ENCODE measurements around the gene TREML4. TPM values are rescaled to one million over a fixed set of nuclear protein-coding genes. Genes with fewer than 3 reads are reported as not detected.

The TREML4 gene
- polyA plus RNA-seq, 1 donor from 2014 or later: not detected

DNA sequence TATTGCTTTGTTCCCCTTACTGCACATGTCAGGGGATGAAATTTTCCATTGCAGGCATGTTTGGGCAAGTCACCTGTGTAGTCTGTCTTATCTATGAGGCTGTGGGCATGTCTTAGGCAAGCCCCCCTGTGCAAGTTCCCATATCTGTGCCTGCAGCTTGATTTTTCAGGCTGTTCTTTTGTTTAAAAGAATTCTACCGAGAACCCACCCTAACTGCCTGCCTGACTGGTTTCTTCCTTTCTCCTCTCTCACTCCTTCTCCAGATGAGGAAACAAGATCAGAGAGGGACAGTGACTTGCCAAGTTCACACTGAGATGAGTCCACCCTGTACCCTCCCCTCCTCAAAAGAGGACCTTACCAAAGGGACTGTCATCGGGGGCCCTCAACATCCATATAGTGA, 38.2 kb upstream of the TREML4 start:
- Histone ChIP-seq H3K9ac (ENCODE audit: low read length) (no peak overlapping the region), H3K79me2 (replicated peaks; ENCODE audit: insufficient read depth, low read length) (no peaks in the 10 kb centered on the region), H3K27me3 (ENCODE audit: insufficient read depth, low read depth, low read length) (no peaks in the 10 kb centered on the region), H3K4me2 (ENCODE audit: low read length) (no peak overlapping the region), H4K20me1 (ENCODE audit: insufficient read depth) (no peaks in the 10 kb centered on the region), H3K4me3 (ENCODE audit: low read length) (no peak overlapping the region), H3F3A (ENCODE audit: insufficient read depth, low read length, poor library complexity, severe bottlenecking) (no peaks in the 10 kb centered on the region), H3K36me3 (ENCODE audit: insufficient read depth, low read length) (no peaks in the 10 kb centered on the region), H3K9me2 (ENCODE audit: insufficient read depth, low read length) (no peaks in the 10 kb centered on the region), H2AFZ (ENCODE audit: low read depth, low read length) (no peak overlapping the region), H3K27ac (ENCODE audit: low read length) (no peak overlapping the region), H3K9me3 (ENCODE audit: low read length) (peaks cover 2% of the 10 kb centered on the region)
- TF ChIP-seq, protein P1, sequence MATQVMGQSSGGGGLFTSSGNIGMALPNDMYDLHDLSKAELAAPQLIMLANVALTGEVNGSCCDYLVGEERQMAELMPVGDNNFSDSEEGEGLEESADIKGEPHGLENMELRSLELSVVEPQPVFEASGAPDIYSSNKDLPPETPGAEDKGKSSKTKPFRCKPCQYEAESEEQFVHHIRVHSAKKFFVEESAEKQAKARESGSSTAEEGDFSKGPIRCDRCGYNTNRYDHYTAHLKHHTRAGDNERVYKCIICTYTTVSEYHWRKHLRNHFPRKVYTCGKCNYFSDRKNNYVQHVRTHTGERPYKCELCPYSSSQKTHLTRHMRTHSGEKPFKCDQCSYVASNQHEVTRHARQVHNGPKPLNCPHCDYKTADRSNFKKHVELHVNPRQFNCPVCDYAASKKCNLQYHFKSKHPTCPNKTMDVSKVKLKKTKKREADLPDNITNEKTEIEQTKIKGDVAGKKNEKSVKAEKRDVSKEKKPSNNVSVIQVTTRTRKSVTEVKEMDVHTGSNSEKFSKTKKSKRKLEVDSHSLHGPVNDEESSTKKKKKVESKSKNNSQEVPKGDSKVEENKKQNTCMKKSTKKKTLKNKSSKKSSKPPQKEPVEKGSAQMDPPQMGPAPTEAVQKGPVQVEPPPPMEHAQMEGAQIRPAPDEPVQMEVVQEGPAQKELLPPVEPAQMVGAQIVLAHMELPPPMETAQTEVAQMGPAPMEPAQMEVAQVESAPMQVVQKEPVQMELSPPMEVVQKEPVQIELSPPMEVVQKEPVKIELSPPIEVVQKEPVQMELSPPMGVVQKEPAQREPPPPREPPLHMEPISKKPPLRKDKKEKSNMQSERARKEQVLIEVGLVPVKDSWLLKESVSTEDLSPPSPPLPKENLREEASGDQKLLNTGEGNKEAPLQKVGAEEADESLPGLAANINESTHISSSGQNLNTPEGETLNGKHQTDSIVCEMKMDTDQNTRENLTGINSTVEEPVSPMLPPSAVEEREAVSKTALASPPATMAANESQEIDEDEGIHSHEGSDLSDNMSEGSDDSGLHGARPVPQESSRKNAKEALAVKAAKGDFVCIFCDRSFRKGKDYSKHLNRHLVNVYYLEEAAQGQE (IDR thresholded peaks at IDR 0.05; ENCODE audit: borderline replicate concordance): no peak
- TF ChIP-seq TAF1 (IDR thresholded peaks at IDR 0.05; ENCODE audit: low read depth) (no peak), EZH2 (IDR thresholded peaks at IDR 0.05; ENCODE audit: borderline replicate concordance, insufficient read depth, low read length, poor library complexity, severe bottlenecking) (no peak), MXI1 (conservative IDR thresholded peaks at IDR 0.05; ENCODE audit: poor library complexity, severe bottlenecking) (no peak), RAD21 (conservative IDR thresholded peaks at IDR 0.05) (no peak), EP300 (conservative IDR thresholded peaks at IDR 0.05; ENCODE audit: poor library complexity, severe bottlenecking) (no peak), SMC3 (conservative IDR thresholded peaks at IDR 0.05; ENCODE audit: poor library complexity) (no peak), POLR2AphosphoS5 (IDR thresholded peaks at IDR 0.05) (no peak)
- TF ChIP-seq, protein P2, sequence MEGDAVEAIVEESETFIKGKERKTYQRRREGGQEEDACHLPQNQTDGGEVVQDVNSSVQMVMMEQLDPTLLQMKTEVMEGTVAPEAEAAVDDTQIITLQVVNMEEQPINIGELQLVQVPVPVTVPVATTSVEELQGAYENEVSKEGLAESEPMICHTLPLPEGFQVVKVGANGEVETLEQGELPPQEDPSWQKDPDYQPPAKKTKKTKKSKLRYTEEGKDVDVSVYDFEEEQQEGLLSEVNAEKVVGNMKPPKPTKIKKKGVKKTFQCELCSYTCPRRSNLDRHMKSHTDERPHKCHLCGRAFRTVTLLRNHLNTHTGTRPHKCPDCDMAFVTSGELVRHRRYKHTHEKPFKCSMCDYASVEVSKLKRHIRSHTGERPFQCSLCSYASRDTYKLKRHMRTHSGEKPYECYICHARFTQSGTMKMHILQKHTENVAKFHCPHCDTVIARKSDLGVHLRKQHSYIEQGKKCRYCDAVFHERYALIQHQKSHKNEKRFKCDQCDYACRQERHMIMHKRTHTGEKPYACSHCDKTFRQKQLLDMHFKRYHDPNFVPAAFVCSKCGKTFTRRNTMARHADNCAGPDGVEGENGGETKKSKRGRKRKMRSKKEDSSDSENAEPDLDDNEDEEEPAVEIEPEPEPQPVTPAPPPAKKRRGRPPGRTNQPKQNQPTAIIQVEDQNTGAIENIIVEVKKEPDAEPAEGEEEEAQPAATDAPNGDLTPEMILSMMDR (IDR thresholded peaks at IDR 0.05; ENCODE audit: poor library complexity, severe bottlenecking): no peak

DNA sequence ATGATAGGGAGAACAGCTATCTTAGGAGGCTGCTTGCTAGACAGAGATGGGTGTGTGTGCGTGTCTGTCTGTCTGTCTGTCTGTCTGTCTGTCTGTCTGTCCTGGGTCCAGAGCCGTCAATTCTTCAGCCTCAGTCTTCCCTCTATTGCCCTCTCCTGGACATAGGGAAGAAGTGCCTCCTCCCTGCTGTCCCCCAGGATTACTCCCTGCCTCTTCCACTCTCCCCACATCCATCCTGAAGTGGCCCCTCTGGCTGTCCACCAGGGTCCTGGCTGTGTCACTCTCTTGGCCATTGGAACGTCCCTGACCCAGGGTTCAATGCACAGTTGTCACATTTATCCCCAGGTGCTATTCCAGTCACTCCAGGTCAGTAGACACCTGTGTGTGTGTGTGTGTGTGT, 37.4 kb upstream of the TREML4 start:
- Histone ChIP-seq H3K27ac (ENCODE audit: low read length) (no peak overlapping the region), H2AFZ (ENCODE audit: low read depth, low read length) (no peak overlapping the region), H3K4me3 (ENCODE audit: low read length) (no peak overlapping the region), H3K9ac (ENCODE audit: low read length) (no peak overlapping the region), H3K4me2 (ENCODE audit: low read length) (no peak overlapping the region), H4K20me1 (ENCODE audit: insufficient read depth) (no peaks in the 10 kb centered on the region), H3K79me2 (replicated peaks; ENCODE audit: insufficient read depth, low read length) (no peaks in the 10 kb centered on the region), H3K9me3 (ENCODE audit: low read length) (peaks cover 2% of the 10 kb centered on the region), H3K36me3 (ENCODE audit: insufficient read depth, low read length) (no peaks in the 10 kb centered on the region), H3K27me3 (ENCODE audit: insufficient read depth, low read depth, low read length) (no peaks in the 10 kb centered on the region), H3K9me2 (ENCODE audit: insufficient read depth, low read length) (no peaks in the 10 kb centered on the region), H3F3A (ENCODE audit: insufficient read depth, low read length, poor library complexity, severe bottlenecking) (no peaks in the 10 kb centered on the region)
- TF ChIP-seq, protein P1 (IDR thresholded peaks at IDR 0.05; ENCODE audit: borderline replicate concordance): no peak
- TF ChIP-seq EP300 (conservative IDR thresholded peaks at IDR 0.05; ENCODE audit: poor library complexity, severe bottlenecking): no peak
- no peak for TF ChIP-seq MXI1 (conservative IDR thresholded peaks at IDR 0.05; ENCODE audit: poor library complexity, severe bottlenecking)
- TF ChIP-seq POLR2AphosphoS5 (IDR thresholded peaks at IDR 0.05): no peak
- TF ChIP-seq EZH2 (IDR thresholded peaks at IDR 0.05; ENCODE audit: borderline replicate concordance, insufficient read depth, low read length, poor library complexity, severe bottlenecking): no peak
- TF ChIP-seq RAD21 (conservative IDR thresholded peaks at IDR 0.05): no peak
